Spleen (tissue), 7 donors: Measurements from ENCODE around the gene MEIKIN.

Experiments used
- CTCF ChIP-seq, 11 experiments: fragments of 200-600 bp in 7 of 11; fragments of 450-650 bp in 4 of 11; sonication (generic) in 4 of 11; IDR thresholded peaks in 8 of 11; conservative IDR thresholded peaks in 3 of 11; 1 replicate in 7 of 11; 2 replicates in 4 of 11; pipeline versions ENCODE4 v1.4.0 to v1.8.0; 2016 to 2021; ENCODE audit warnings: antibody characterized with exemption in 11 of 11, inconsistent platforms in 4 of 11, mild to moderate bottlenecking in 1 of 11
- POLR2A ChIP-seq, 3 donors: fragments of 450-650 bp; IDR thresholded peaks; one replicate each; pipeline ENCODE4 v1.5.1; 2017; ENCODE audit warnings: antibody characterized with exemption in 3 of 3, mild to moderate bottlenecking in 1 of 3
- POLR2AphosphoS5 ChIP-seq, 3 donors: sonication (generic); formaldehyde crosslinking; IDR thresholded peaks; one replicate each; pipeline ENCODE4 v1.5.1; 2017; ENCODE audit warnings: antibody characterized with exemption in 3 of 3
- donor health status: DM: no; HTN: no; CAD: no; lungs with moderate emphysema.
- donor health status: DM: no; HTN: no; CAD: no.
- donor health status: DM: no; HTN: no; CAD: no.

- no peak for TF ChIP-seq CTCF (IDR thresholded peaks at IDR 0.05 in 8 of 11, conservative IDR thresholded peaks at IDR 0.05 in 3 of 11)
- no peak for TF ChIP-seq POLR2A (IDR thresholded peaks at IDR 0.05)
- TF ChIP-seq POLR2AphosphoS5 (IDR thresholded peaks at IDR 0.05), result no peak
Measured at GRCh38 chr5:131791866-131792265, 153.6 kb downstream of the MEIKIN start.
